NCI-H2196 (cell line): ENCODE measurements around the gene AGPAT1.
A peak's percentile ranks its signal among the peaks of the same experiment; 100 is the strongest.

Experiments
- DNase-seq: peaks from one replicate; lab custom pipeline; 2025; ENCODE audit not compliant: unreplicated experiment; lab: John Stamatoyannopoulos, UW

The AGPAT1 gene

GRCh38 chr6:32126880-32127279 lies 49.0 kb downstream of the AGPAT1 start:
- DNase-seq, result no peak

GRCh38 chr6:32123681-32124080 lies 52.2 kb downstream of the AGPAT1 start:
- no peak for DNase-seq

- no peak for DNase-seq
Observed at GRCh38 chr6:32120573-32121059, 55.3 kb downstream of the AGPAT1 start.

DNA sequence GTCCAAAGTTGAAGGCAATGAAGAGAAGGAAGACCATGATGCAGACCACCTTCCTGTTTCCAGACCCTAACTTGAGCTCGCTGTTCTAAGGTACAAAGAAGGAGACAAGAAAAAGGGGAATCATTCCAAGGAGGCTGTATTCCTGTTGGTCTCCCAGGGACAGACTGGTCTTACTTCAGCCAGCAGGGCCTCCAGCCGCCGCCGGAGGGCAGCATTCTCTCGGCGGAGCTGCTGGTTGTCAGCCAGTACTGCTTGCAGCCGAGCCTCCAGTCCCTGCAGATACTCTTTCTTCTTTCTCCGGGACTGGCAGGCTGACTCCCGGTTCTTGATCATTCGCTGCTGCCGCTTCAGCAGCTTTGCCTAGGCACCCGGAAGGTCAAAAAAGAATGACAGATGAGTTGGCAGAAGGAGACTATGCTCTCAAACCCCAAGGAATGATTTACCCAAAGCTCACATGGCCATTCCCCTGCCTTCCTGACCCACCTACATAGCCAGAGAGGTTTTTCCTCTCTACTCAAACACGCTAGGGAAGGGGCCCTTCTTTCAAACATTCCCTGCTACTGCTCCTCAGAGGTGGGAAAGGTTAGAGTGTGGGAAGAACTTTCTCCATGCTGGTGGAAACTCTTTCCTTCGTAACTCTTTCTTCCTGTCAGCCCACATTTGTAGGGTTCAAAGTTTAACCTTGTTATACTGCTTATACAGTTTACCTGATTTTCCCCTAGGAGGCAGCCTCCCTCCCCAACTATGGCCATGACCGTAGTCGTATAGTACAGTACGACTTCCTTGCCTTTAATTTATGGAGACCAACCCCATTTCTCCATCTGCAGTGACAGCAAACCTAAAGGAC lies 56.9 kb downstream of the AGPAT1 start:
- peak; percentile 77 for DNase-seq
